ENCODE data around the gene DTNB. TPM values are rescaled to one million over a fixed set of nuclear protein-coding genes. Genes with fewer than 3 reads are reported as not detected.

Gene DTNB
- total and polyA plus RNA-seq, 12 donors: 4.7 to 27.5 (median 9.4) TPM

DNA sequence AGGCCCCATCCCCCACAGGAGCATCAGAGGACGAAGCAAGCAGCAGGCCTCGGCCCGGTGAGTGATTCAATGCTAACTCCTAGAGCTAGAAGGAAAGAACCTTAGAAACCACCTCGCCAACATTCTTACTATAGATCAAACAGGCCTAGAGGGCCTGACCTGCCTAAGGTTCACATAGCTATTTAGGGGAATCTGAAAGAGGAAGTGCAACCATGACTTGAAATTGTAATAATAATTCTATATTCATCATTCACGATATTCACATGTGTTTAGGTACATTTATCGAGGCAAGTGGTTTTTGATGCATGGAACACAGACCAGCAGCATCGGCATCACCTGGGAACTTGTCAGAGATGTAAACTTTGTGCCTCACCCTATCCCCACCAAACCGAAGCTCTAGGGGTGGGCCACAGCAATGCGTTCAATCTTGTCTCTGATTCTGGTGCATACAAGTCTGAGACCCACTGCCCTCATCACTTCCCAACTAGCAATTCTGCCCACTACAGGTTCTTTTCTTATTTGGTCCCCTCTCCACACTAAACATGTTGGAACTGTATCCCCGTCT, 253.6 kb downstream of the DTNB start:
- H3K27me3 ChIP-seq: no peaks in the 10 kb centered on the region
- no peak for TF ChIP-seq POLR2A (IDR thresholded peaks at IDR 0.05)
- TF ChIP-seq, protein P1, sequence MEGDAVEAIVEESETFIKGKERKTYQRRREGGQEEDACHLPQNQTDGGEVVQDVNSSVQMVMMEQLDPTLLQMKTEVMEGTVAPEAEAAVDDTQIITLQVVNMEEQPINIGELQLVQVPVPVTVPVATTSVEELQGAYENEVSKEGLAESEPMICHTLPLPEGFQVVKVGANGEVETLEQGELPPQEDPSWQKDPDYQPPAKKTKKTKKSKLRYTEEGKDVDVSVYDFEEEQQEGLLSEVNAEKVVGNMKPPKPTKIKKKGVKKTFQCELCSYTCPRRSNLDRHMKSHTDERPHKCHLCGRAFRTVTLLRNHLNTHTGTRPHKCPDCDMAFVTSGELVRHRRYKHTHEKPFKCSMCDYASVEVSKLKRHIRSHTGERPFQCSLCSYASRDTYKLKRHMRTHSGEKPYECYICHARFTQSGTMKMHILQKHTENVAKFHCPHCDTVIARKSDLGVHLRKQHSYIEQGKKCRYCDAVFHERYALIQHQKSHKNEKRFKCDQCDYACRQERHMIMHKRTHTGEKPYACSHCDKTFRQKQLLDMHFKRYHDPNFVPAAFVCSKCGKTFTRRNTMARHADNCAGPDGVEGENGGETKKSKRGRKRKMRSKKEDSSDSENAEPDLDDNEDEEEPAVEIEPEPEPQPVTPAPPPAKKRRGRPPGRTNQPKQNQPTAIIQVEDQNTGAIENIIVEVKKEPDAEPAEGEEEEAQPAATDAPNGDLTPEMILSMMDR (IDR thresholded peaks at IDR 0.05): no peak
- no peak overlapping the region for H3K4me3 ChIP-seq
- WGBS, 4 donors: 88 to 95% (median 91%) methylated on average over 10 of the region's 10 CpGs
- no peaks in the 10 kb centered on the region for H3K9me3 ChIP-seq (replicated peaks in 1 of 3)
- DNase-seq: no peak
- no peaks in the 10 kb centered on the region for H3K36me3 ChIP-seq (replicated peaks in 1 of 2)
- H3K4me1 ChIP-seq (replicated peaks in 1 of 2): no peaks in the 10 kb centered on the region
- intact Hi-C loops (cut with DNase I): no loop called here
- H3K27ac ChIP-seq: no peak overlapping the region

DNA sequence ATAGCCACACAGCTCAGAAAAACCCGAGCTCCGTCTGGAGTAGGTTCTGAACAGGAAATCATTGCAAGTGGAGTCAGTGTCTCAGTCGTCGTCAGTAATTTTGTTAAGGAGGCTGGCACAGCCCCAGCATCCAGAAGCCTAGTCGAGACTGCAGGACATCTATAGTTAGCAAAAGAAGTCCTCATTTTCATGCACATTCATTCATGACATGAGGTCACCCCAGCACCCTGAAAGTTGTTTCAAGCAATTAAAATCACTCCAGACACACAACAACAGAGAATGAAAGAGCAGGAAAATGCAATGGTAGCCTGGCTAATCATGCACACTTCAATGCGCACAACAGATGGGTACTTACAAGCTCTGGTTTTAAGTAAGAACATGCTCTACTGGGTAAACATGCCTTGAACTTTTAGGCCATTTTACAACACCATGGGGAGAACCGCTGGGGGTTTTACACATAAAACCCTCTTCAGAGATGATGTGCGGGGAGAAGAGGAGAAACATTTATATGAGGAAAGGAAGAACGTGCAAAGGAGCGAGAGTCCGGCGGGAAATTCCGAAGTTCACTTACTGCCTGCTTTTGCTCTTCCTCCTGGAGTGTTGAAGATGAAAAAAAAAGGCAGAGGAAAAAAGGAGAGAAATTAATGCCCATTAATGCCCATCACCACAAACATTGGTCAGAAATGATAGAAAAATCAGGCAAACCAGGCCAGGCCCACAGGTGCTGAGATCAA, 254.3 kb downstream of the DTNB start:
- intact Hi-C loops (cut with DNase I): no loop called here
- no peak overlapping the region for H3K27ac ChIP-seq
- TF ChIP-seq, protein P1 (IDR thresholded peaks at IDR 0.05): no peak
- WGBS, 4 donors: 83 to 86% (median 84%) methylated on average over 13 of the region's 13 CpGs
- no peak for DNase-seq
- no peaks in the 10 kb centered on the region for H3K9me3 ChIP-seq (replicated peaks in 1 of 3)
- H3K27me3 ChIP-seq: no peaks in the 10 kb centered on the region
- H3K36me3 ChIP-seq (replicated peaks in 1 of 2): no peaks in the 10 kb centered on the region
- H3K4me3 ChIP-seq: no peak overlapping the region
- no peaks in the 10 kb centered on the region for H3K4me1 ChIP-seq (replicated peaks in 1 of 2)

DNA sequence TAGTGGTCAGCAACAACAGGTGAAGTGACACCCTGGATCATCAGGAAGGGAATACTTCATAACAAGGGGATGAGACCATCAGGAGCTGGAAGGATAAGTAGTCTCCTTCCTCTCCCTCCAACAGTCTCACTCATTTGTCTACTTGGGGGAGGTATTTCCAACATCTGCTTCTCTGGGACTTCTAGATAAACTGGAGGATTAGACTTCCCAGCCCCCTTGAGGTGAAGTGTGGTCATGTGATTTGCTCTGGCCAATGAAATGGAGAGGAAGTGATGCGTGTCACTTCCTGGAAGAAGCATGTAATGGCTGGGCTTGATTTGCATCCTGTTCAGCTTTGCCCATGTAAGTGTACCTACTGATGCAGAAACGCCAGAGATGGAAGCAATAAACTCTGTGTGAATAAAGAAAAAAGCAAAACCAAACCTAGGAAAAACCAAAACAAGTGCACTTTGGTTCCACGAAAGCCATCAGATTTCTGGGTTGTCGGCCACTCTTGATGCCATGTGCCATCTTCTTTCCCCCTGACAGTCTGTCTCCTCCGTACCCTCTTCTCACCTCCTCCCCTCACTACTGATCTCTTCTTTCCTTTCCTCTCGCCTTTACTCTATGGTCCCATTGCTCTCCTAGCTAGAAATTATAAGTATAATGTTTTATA, 255.5 kb downstream of the DTNB start:
- intact Hi-C loops (cut with DNase I): no loop called here
- no peaks in the 10 kb centered on the region for H3K27me3 ChIP-seq
- no peaks in the 10 kb centered on the region for H3K9me3 ChIP-seq (replicated peaks in 1 of 3)
- H3K4me3 ChIP-seq: no peak overlapping the region
- H3K36me3 ChIP-seq (replicated peaks in 1 of 2): no peaks in the 10 kb centered on the region
- 94 to 97% (median 95%) methylated on average over 6 of the region's 6 CpGs for WGBS, 4 donors
- DNase-seq: no peak
- H3K4me1 ChIP-seq (replicated peaks in 1 of 2): no peaks in the 10 kb centered on the region
- no peak for TF ChIP-seq POLR2A (IDR thresholded peaks at IDR 0.05)
- TF ChIP-seq, protein P1 (IDR thresholded peaks at IDR 0.05): no peak
- H3K27ac ChIP-seq: no peak overlapping the region

DNA sequence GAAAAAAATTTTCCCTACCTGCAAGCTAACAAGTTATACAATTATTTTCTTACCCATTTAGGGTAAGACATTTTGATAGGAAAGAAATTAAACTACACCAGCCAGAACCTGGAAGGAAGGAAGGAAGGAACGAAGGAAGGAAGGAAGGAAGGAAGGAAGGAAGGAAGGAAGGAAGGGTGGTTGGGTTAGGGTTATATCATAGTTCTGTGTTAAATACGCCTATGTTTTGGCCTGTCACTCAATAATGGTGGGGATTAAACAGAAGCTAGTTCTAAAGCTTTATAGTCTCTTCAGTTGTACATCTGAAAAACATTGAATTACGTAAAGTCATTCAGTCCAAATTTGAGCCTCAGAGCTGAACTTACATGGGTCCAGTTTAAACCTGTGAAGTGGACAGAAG, 256.7 kb downstream of the DTNB start:
- intact Hi-C loops (cut with DNase I): no loop called here
- WGBS, 4 donors: 80 to 89% (median 81%) methylated on average over 3 of the region's 3 CpGs
- TF ChIP-seq POLR2A (IDR thresholded peaks at IDR 0.05): no peak

More for the DNA sequence above, 256.7 kb downstream of the DTNB start:
- Histone ChIP-seq H3K4me3 (no peak overlapping the region), H3K27ac (no peak overlapping the region), H3K4me1 (replicated peaks in 1 of 2) (no peaks in the 10 kb centered on the region), H3K9me3 (replicated peaks in 1 of 3) (no peaks in the 10 kb centered on the region), H3K36me3 (replicated peaks in 1 of 2) (no peaks in the 10 kb centered on the region), H3K27me3 (no peaks in the 10 kb centered on the region)
- no peak for DNase-seq
